SK-N-SH treated with all-trans-retinoic acid at 6 μM for 48 hours (cell line): ENCODE data around the gene EGLN2.

Experiments used
- ARNTL ChIP-seq: fragments of 450-650 bp; formaldehyde crosslinking; IDR thresholded peaks from 2 replicates; pipeline ENCODE4 v1.5.0; 2020; ENCODE audit warnings: low read depth, mild to moderate bottlenecking, moderate library complexity, borderline replicate concordance
- CSDC2 ChIP-seq: fragments of 250-450 bp; sonication (Bioruptor Pico); IDR thresholded peaks from 2 replicates; pipeline ENCODE4 v1.5.0; 2020; ENCODE audit warnings: mild to moderate bottlenecking, moderate library complexity
- ESRRG ChIP-seq: fragments of 250-450 bp; sonication (Bioruptor Pico); IDR thresholded peaks from 2 replicates; pipeline ENCODE4 v1.6.1; 2021; ENCODE audit warnings: mild to moderate bottlenecking
- GLIS3 ChIP-seq: fragments of 250-450 bp; sonication (Bioruptor Pico); IDR thresholded peaks from 2 replicates; pipeline ENCODE4 v1.5.0; 2020; ENCODE audit warnings: mild to moderate bottlenecking, moderate library complexity
- ISL1 ChIP-seq: fragments of 250-450 bp; sonication (Bioruptor Pico); IDR thresholded peaks from 2 replicates; pipeline ENCODE4 v2.1.2; 2022; ENCODE audit warnings: mild to moderate bottlenecking, moderate library complexity
- PATZ1 ChIP-seq: fragments of 250-450 bp; sonication (Bioruptor Pico); IDR thresholded peaks from 2 replicates; pipeline ENCODE4 v1.8.0; 2020; ENCODE audit warnings: mild to moderate bottlenecking, moderate library complexity, borderline replicate concordance
- POU6F1 ChIP-seq: fragments of 250-450 bp; sonication (Bioruptor Pico); IDR thresholded peaks from 2 replicates; pipeline ENCODE4 v1.8.0; 2021; ENCODE audit warnings: low read depth, mild to moderate bottlenecking, moderate library complexity, borderline replicate concordance
- PPARA ChIP-seq: fragments of 250-450 bp; sonication (Bioruptor Pico); IDR thresholded peaks from 2 replicates; pipeline ENCODE4 v1.5.0; 2020; ENCODE audit warnings: mild to moderate bottlenecking, borderline replicate concordance
- RARB ChIP-seq: fragments of 250-450 bp; sonication (Bioruptor Pico); IDR thresholded peaks from 2 replicates; pipeline ENCODE4 v1.8.0; 2021; ENCODE audit warnings: mild to moderate bottlenecking, moderate library complexity
- SNAI2 ChIP-seq: fragments of 250-450 bp; sonication (Bioruptor Pico); IDR thresholded peaks from 2 replicates; pipeline ENCODE4 v1.5.0; 2020; ENCODE audit warnings: mild to moderate bottlenecking, moderate library complexity

GRCh38 chr19:40808021-40808325, 9.0 kb downstream of the EGLN2 start:
- TF ChIP-seq PATZ1 (CRISPR knock-in tag) = no peak
- TF ChIP-seq POU6F1 = no peak
- TF ChIP-seq SNAI2 (CRISPR knock-in tag) = no peak
- TF ChIP-seq ARNTL (CRISPR knock-in tag) = no peak
- no peak for TF ChIP-seq CSDC2 (CRISPR knock-in tag)
- no peak for TF ChIP-seq RARB (CRISPR knock-in tag)
- TF ChIP-seq ISL1 (CRISPR knock-in tag) = no peak
- TF ChIP-seq GLIS3 (CRISPR knock-in tag) = no peak
- no peak for TF ChIP-seq ESRRG (CRISPR knock-in tag)
- no peak for TF ChIP-seq PPARA (CRISPR knock-in tag)
